Measurements from ENCODE around the gene SLFN13.

SLFN13 gene

DNA sequence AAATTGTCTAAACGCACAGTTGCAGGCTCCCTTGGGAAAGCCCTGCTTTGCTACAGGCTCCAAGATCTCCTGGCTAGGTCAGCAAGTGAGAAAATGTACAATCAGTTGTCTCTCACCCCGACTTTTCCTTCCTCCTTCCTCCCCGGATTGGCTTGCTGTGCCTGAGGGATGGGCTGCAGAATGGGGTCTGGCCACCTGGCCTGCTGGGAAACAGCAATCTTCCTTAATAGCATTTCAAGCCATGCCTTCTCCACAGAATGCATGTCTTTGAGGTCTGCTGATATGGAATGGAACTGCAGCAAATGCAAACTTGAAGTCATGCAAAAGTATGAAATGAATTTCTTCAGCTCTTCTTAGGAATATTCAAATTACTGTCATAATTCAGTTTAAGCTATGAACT, 42.9 kb upstream of the SLFN13 start:
- Histone ChIP-seq H2AFZ (ENCODE audit: low read depth, low read length, severe bottlenecking) (no peak overlapping the region), H3K9me2 (replicated peaks; ENCODE audit: insufficient read depth, low read length) (no peaks in the 10 kb centered on the region), H3K79me2 (ENCODE audit: insufficient read depth, low read length) (no peaks in the 10 kb centered on the region), H3K36me3 (ENCODE audit: low read length) (no peaks in the 10 kb centered on the region), H3K27me3 (ENCODE audit: low read length) (no peaks in the 10 kb centered on the region), H4K20me1 (ENCODE audit: low read depth, low read length) (no peaks in the 10 kb centered on the region), H3K27ac (ENCODE audit: low read depth, low read length) (no peak overlapping the region), H3K9me3 (ENCODE audit: insufficient read depth, low read length) (no peaks in the 10 kb centered on the region), H3K4me3 (ENCODE audit: insufficient read depth, low read length, poor library complexity, severe bottlenecking) (no peak overlapping the region), H3F3A (ENCODE audit: insufficient read depth) (no peaks in the 10 kb centered on the region), H3K4me2 (ENCODE audit: low read depth, low read length, poor library complexity, severe bottlenecking) (no peak overlapping the region), H3K9ac (ENCODE audit: low read length) (no peak overlapping the region)
- TF ChIP-seq, protein P1, sequence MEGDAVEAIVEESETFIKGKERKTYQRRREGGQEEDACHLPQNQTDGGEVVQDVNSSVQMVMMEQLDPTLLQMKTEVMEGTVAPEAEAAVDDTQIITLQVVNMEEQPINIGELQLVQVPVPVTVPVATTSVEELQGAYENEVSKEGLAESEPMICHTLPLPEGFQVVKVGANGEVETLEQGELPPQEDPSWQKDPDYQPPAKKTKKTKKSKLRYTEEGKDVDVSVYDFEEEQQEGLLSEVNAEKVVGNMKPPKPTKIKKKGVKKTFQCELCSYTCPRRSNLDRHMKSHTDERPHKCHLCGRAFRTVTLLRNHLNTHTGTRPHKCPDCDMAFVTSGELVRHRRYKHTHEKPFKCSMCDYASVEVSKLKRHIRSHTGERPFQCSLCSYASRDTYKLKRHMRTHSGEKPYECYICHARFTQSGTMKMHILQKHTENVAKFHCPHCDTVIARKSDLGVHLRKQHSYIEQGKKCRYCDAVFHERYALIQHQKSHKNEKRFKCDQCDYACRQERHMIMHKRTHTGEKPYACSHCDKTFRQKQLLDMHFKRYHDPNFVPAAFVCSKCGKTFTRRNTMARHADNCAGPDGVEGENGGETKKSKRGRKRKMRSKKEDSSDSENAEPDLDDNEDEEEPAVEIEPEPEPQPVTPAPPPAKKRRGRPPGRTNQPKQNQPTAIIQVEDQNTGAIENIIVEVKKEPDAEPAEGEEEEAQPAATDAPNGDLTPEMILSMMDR (IDR thresholded peaks at IDR 0.05; ENCODE audit: insufficient read depth, low read length, poor library complexity, severe bottlenecking), result no peak

DNA sequence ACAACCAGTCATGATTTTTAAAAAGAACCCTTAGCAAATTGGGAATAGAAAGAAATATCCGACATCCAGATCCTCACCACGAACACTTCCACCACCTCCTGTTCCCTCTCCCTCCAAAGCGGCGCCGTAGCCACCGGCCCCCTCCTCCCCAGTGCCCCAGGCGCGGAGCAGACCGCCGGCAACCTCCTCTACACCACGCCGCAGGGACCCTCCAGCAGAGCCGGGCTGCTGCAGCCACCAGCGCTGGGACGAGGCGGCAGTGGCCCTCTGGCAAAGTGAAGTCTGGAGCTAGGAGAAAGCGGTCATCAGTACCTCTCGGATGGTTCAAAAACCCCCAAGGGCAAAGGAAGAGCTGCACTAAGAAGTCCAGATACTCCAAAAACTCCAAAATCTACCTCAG, 41.4 kb upstream of the SLFN13 start:
- Histone ChIP-seq H3K27me3 (ENCODE audit: low read length) (no peaks in the 10 kb centered on the region), H3K79me2 (ENCODE audit: insufficient read depth, low read length) (no peaks in the 10 kb centered on the region)

DNA sequence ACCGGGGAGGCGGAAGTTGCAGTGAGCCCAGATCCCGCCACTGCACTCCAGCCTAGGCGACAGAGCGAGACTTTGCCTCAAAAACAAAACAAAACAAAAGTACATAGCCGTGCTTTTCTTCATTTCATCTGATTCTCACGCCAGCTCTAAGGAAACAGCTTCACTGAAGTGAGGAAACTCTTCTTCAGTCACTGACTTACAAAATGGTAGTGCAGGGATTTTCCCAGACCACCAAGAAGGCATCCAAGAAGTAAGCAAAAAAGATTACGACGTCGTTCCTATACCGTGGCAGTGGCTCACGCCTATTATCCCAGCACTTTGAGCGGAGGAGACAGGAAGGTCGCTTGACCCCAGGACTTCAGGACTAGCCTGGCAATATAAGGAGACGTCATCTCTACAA, 40.4 kb upstream of the SLFN13 start:
- no peaks in the 10 kb centered on the region for H3F3A ChIP-seq (ENCODE audit: insufficient read depth)
- H3K27me3 ChIP-seq (ENCODE audit: low read length), result no peaks in the 10 kb centered on the region
- no peaks in the 10 kb centered on the region for H3K9me2 ChIP-seq (replicated peaks; ENCODE audit: insufficient read depth, low read length)
- H3K27ac ChIP-seq (ENCODE audit: low read depth, low read length), result no peak overlapping the region
- no peaks in the 10 kb centered on the region for H3K36me3 ChIP-seq (ENCODE audit: low read length)
- no peaks in the 10 kb centered on the region for H3K79me2 ChIP-seq (ENCODE audit: insufficient read depth, low read length)
- TF ChIP-seq EZH2phosphoT487 (conservative IDR thresholded peaks at IDR 0.05; ENCODE audit: low read length), result no peak
- TF ChIP-seq, protein P1 (IDR thresholded peaks at IDR 0.05; ENCODE audit: insufficient read depth, low read length, poor library complexity, severe bottlenecking), result no peak
- H4K20me1 ChIP-seq (ENCODE audit: low read depth, low read length), result no peaks in the 10 kb centered on the region
- H3K4me3 ChIP-seq (ENCODE audit: insufficient read depth, low read length, poor library complexity, severe bottlenecking), result no peak overlapping the region
- H3K9me3 ChIP-seq (ENCODE audit: insufficient read depth, low read length), result no peaks in the 10 kb centered on the region
- H2AFZ ChIP-seq (ENCODE audit: low read depth, low read length, severe bottlenecking), result no peak overlapping the region
- H3K4me2 ChIP-seq (ENCODE audit: low read depth, low read length, poor library complexity, severe bottlenecking), result no peak overlapping the region
- H3K9ac ChIP-seq (ENCODE audit: low read length), result no peak overlapping the region

More for the DNA sequence above, 41.4 kb upstream of the SLFN13 start:
- Histone ChIP-seq H3K9me3 (ENCODE audit: insufficient read depth, low read length) (no peaks in the 10 kb centered on the region), H3K4me3 (ENCODE audit: insufficient read depth, low read length, poor library complexity, severe bottlenecking) (no peak overlapping the region), H3F3A (ENCODE audit: insufficient read depth) (no peaks in the 10 kb centered on the region), H3K4me2 (ENCODE audit: low read depth, low read length, poor library complexity, severe bottlenecking) (no peak overlapping the region), H3K36me3 (ENCODE audit: low read length) (no peaks in the 10 kb centered on the region), H3K9ac (ENCODE audit: low read length) (no peak overlapping the region), H2AFZ (ENCODE audit: low read depth, low read length, severe bottlenecking) (no peak overlapping the region), H3K9me2 (replicated peaks; ENCODE audit: insufficient read depth, low read length) (no peaks in the 10 kb centered on the region), H3K27ac (ENCODE audit: low read depth, low read length) (no peak overlapping the region), H4K20me1 (ENCODE audit: low read depth, low read length) (no peaks in the 10 kb centered on the region)
- TF ChIP-seq EZH2phosphoT487 (conservative IDR thresholded peaks at IDR 0.05; ENCODE audit: low read length), result no peak
- TF ChIP-seq, protein P1 (IDR thresholded peaks at IDR 0.05; ENCODE audit: insufficient read depth, low read length, poor library complexity, severe bottlenecking), result no peak

Data from SU-DHL-6 (cell line).